Anterior cingulate cortex (tissue), 58 donors: Measurements from ENCODE around the gene CINP.
"Not testable (repeated sequence)": the region's sequence is repeated elsewhere in the genome, so short reads cannot be mapped to it uniquely, and the experiment has no call there.

ENCODE experiments used
- DNase-seq, 58 donors: peaks; one replicate each; lab custom pipeline; 2025; lab: John Stamatoyannopoulos, UW

Gene CINP

GRCh38 chr14:102321456-102322422 is 41.0 kb downstream of the CINP start:
- no peak for DNase-seq

GRCh38 chr14:102320671-102321455 is 41.8 kb downstream of the CINP start:
- no peak for DNase-seq

GRCh38 chr14:102320033-102320660 is 42.5 kb downstream of the CINP start:
- peak in 21 of 58 donors; percentile 17 to 56 (median 33) for DNase-seq

- DNase-seq: peak; percentile 32 to 93 (median 82)
Measured at GRCh38 chr14:102319351-102320032, 43.2 kb downstream of the CINP start, which contains the start of gene ZNF839. TSS of gene ZNF839 (plus strand) at chr14:102319746. CDS start at chr14:102319766, 20 bp downstream.

GRCh38 chr14:102318781-102319276 is 43.9 kb downstream of the CINP start:
- peak in 1 of 58 donors; percentile 19 for DNase-seq

GRCh38 chr14:102317564-102318248 is 45.0 kb downstream of the CINP start:
- peak in 14 of 58 donors; percentile 9 to 49 (median 25) for DNase-seq

- peak; percentile 50 to 96 (median 89) for DNase-seq
Measured at GRCh38 chr14:102316743-102317563, 45.7 kb downstream of the CINP start.

- peak in 12 of 58 donors; percentile 28 to 77 (median 56) for DNase-seq
Measured at GRCh38 chr14:102316338-102316742, 46.4 kb downstream of the CINP start.

GRCh38 chr14:102315121-102315520 is 47.6 kb downstream of the CINP start:
- peak in 2 of 58 donors; percentile 11 to 44 for DNase-seq

GRCh38 chr14:102314242-102315011 is 48.3 kb downstream of the CINP start:
- DNase-seq: peak; percentile 14 to 88 (median 76)

- peak; percentile 65 to 97 (median 92) for DNase-seq
Measured at GRCh38 chr14:102304611-102305506, 57.8 kb downstream of the CINP start, which contains the start of gene MOK. TSS of gene MOK (minus strand) at chr14:102305164. CDS start at chr14:102304968, 196 bp downstream.

- no peak for DNase-seq
Measured at GRCh38 chr14:102303664-102304063, 59.0 kb downstream of the CINP start.

- DNase-seq: not testable (repeated sequence)
Measured at GRCh38 chr14:102298303-102299070, 64.2 kb downstream of the CINP start.
